ENCODE results near the gene APBA2.
A peak's percentile ranks its signal among the peaks of the same experiment; 100 is the strongest.
"Not testable (repeated sequence)": the region's sequence is repeated elsewhere in the genome, so short reads cannot be mapped to it uniquely, and the experiment has no call there.

The APBA2 gene

DNA sequence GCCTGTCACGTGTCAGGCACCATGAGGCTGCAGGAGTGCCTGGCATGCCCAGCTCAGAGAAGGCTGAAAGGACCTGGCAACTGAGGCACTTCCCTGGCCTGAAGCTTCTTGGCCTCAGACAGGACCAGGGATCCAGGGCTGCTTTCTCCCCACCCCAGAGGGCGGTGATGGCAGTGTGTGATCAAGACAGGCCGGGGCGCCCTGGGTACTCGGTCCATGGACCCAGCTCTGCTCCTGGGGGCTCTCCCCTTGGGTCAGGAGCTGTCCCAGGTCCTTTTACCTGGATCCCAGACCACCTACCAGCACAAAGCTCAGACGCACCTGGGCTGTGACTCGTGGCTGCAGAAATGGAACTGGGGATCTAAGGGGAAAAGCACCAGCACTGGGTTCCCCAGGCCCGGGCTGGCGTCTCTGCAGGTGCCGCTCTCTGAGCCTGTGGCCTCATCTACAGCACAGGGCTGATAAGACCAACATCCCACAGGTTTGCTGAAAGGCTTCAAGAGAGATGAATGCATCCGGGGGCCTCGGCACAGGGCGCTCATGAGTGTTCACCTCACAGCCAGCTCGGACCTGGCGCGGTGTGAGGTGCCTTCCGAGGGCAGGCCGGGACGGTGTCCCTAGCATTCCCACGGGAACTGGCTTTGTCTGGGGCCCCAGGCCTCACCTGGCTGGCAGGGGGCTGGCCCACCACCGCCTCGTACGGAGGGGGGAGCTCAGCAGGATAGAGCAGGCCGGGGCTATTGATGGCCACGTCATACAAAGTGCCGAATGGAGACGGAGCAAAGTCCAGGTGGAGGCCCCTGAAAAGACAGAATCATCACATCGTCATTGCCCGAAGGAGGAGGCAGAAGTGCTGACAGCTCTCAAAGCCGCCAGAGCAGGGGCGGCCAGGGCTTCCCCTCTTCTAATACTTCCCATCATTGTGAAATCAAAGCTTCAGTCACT is 250.2 kb downstream of the APBA2 start:
- DNase-seq (ENCODE audit: low read depth) = no peak

DNA sequence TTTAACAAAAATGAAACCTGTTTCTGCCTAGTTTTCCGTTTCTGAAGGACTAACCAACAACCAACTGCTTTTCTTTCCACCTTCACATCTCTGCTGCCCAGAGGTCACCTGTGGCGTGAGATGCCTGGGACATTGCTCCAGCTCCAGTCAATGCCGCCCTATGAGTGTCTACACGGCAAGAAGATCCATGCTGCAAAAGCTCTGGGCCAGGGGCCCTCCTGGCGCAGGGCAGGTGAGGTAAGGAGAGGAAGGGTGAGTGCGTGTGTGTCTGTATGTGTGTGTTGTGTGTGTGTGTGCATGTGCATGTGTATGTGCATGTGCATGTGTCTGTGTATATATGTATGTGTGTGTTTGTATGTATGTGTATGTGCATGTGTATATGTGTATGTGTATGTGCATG is 252.5 kb downstream of the APBA2 start:
- DNase-seq (ENCODE audit: low read depth) = no peak

DNA sequence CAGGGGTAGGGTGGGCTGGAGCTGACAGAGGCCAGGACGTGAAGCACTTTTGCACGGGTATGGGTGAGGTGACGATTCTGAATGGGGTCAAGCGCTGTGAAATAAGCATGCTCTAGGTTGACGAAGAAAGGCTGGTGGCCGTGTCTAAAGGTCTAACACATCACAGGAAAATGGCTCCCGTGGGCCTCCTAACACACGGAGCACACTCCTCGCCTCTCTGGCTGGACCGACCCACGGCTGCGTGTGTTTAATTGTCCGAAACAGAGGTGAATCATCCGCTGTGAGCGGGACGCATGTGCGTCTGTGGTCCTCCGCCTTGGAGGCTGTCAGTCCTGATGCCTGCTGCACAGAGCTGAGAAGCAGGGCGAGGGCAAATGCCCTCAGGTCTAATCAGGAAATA is 253.3 kb downstream of the APBA2 start:
- DNase-seq (ENCODE audit: low read depth) = no peak

DNA sequence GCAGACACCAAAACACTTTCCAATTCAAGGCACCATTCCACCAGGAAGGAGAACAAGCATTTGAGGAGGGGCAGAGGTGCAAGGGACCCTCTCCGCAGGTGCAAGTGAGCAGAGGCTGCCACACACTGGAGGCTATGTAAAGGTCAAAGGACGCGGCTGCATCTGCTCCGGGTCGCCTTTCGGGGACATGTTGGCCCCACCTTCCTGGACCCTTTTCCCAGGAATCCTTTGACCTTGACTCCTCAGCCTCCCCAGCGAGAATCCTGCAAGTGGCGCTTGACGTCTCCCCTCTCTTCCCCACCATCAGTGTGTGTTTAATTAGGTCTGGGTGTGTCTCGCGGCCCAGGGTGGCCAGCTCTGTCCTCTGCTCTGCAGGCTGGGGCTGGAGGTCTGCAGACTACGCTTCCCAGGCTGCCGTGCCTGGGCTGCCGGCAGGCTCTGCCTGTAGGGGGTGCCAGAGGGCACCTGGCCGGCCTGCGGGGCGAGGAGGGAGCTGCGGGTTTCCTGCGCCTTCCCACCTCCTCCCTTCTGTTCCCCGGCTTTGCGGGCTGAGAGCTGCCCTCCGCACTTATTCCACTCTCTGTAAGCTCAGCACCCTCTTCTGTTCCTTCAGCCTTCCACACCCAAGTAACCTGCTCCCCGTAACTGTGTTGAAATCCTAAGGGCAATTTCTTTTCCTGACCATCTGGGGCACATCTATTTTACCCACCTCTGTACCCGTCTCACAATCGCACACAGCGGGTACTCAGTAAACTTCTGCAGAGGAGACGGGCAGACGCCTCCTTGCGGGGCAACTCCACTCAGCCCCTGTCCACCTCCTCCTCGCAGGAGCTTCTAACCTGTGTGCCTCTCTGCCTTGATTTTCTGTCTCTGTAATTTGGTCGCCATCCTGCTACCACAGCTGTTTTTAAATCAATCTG is 254.0 kb downstream of the APBA2 start:
- peak; percentile 24 for DNase-seq (ENCODE audit: low read depth)

DNA sequence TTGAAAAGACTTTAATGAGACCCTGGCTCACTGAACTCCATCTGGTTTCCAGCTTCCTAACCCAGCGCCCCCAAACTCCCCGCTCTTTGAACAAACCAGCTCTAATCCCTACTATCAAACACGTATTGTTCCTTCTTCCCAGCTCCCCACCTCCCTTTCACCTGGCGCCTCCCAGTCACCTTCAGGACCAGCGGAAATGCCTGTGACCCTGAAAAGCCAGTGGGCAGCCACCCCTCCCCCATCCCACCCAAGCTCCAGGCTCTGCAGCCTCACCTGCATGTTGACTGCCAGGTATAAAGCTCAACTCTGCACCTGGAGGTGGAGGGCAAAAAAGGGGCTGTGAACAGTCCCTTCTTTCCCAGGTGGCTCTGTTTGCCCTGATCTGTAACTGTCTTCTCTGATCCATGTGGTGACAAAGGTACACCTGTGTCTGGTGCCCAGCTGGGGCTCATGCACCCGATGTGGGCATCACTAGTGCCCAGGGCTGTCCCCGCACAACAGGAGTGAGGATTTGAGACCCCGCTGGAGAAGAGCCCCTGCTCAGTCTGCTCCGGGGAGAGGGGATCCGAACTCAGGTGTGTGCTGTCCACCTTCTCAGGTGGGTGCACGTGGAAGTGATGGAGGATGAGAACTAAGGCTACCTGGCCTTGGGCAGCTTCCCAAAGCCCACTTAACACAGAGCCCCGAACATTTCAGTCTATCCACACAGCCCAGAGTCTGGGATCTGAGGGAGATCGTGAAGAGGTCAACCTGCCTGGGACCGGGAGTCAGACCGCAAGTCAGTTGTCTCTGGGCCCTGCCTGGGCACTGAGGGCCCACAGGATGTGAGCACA is 254.9 kb downstream of the APBA2 start:
- no peak for DNase-seq (ENCODE audit: low read depth)

DNA sequence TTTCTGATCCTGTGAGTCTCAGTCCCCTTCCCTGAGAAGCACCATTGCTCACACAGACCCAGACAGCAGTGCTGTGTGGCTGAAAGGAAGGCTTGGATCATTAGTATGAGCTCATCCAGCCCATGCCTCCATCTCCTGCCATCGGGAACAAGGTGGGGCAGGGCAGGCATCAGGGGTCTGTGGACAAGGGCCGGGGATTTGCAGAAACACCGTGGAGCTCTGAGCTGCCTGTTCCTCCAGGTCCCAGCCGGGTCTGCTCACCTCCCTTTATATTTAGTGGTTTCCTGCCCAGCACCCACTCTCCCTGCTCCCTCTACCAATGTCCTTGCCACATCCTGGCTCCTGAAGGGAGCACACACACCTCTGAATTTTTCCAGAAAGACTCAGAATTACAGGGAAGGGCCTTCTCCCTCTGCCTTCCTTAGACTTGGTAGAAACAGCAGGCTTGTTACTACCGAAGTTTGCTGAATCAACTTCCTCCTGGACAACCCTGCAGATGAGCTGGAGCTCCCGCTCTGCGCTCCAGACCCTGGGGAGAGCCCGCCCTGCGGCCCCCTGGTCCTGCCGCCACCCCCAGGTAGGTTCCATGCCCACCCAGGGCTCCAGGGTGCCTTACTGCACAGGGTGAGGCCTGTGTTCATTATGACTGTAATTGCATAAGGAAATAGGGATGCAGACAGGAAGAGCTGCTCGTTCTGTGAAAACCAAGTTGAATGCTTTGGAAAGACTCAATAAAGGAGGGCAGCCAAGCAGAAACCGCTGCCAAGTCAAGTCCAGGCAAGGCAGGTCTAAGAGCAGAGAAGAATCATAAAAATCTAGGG is 255.7 kb downstream of the APBA2 start:
- no peak for DNase-seq (ENCODE audit: low read depth)

DNA sequence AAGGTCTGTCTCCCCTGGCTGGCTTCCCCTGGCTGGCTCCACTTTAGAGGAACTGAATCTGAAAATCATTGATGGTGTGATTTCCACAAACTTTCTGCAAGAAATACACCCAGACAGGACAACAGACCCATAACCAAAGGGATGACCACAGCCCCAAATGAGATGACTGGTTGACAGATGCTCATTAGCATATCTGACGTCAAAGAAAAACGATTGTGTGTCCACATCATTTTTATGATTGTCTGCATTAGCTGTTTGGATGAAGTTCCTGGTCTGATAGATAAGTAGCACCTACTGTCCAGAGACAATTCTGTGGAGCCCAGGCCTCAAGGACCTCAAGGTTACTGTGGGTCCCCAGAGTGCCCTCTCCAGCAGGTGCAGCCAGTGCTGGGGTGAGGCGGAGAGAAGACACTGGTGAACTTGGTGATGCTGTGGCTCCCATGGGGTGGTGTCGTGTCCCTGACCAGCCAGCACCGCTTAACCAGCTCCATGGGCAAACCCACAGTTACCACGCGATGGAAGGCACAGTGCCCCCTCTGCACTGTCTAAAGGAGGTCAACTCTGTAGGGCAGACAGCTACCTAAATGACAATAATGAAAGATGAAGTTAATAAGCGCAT is 256.5 kb downstream of the APBA2 start:
- DNase-seq (ENCODE audit: low read depth) = no peak

DNA sequence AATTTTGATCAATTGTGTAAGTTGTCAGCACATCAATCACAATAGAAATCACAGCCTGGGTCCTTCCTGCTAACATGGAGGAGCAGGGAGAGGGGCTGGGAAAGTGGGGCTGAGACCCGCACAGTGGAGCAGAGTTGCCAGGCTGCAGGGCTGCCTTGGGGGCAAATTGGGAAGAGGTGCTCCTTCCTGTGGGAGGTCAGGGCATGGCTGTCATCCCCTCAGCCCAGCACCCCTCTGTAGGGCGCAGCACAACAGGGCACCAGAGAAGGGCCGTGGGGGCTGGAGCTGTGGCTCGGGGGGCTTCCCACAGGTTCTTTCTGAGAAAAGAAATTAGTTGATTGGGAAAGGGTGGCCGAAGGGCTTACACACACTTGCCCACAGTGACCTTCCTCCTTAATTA is 257.5 kb downstream of the APBA2 start:
- no peak for DNase-seq (ENCODE audit: low read depth)

DNA sequence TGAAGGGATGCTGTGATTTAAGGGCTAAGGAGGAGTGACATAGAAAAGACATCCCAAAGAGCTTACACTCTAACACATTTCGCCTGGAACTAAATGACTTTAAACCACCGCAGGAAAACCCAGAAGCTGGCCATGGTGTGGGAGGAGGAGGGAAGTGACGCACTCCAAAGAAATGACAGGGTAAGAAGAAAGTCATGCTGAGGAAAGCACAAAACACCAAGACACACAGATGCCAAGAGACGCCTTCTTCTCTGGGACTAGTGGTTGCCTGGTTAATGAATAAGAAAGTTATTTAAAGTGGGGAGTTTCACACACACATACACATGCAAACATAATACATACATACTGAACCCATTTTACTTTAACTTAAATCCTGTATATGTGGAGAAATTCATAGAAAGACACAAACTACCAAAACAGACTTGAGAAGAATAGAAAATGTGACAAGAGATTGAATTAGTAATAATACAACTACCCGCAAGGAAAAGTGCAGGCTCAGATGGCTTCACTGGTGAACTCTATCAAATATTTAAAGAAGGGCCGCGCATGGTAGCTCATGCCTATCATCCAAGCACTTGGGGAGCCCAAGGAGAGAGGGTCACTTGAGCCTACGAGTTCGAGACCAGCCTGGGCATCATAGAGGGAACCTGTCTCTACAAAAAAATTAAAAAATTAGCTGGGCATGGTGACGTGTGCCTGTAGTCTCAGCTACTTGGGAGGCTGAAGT is 258.3 kb downstream of the APBA2 start:
- no peak for DNase-seq (ENCODE audit: low read depth)

DNA sequence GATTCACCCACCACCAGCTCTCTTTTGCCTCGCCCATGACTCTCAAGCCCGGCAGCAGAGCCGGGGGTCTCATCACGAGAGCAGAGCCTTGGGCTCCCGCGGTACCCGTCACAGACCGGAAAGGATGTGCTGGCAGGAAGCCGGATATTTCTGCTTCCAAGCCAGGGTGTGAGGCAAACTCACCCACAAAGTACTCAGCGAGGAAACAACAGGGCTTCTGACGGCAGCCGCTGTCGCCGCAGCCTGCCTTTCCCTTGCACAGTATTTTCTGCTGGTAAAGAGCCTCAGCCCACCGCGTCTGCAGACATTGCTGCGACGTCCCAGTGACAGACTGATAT is 263.9 kb downstream of the APBA2 start:
- no peak for DNase-seq (ENCODE audit: low read depth)

DNA sequence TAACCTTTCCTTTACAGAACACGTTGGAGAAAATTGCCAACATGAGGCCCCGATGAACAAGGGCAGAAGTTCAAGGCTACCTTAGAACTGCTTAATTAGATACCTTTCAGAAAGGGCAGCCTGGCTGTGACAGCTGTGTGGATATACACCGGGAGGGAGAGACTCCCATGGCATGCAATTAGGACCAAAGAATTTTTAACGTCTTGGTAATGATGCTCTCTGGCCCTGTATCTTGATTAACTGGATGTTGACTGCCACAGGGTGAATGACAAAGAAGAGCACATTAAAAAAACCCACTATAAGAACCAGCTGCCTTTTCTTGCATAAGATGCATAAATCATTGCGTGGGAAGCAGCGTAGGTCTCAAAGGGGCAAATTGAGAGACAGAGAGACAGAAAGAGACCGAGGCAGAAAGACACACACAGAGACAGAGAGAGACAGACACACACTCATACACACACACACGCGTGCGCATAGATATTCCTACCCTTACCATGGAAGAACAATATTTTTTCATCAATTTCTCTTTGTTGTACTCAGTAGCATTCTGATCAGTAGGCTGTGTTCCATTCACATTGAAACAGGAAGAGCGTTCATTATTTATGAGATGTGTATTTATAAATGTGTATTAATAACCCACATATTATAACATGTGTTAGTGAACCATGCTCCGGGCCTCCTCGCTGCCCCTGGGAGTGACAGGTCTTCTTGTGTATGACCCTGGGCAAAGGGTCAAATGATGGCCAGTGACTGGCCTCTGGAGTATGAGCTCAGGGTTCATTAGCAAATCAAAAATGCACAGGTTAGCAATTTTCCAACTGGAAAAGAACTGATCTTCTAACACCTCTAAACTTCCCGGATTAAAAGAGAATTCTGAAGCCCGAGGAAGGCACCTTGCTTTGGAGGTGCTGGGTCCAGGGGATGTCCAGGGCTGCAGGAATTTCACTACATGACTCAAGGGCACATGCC is 265.0 kb downstream of the APBA2 start:
- no peak for DNase-seq (ENCODE audit: low read depth)

DNA sequence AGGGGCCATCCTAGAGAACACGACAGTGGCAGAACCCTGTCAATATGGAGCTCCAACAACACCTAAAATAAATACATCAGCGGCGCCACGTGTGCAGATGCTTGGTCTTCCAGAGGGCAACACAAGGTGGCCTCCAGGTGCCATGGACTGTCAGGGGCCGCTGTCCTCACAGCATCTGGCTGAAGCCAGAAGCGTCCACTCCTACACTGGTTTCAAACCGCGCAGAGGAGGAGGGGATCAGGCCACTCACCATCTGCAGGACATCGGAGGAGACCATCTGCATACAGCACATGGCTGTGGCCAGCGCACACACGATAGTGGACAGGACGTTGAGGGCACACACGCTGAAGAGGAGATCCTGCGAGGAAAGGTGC is 265.7 kb downstream of the APBA2 start:
- DNase-seq (ENCODE audit: low read depth) = no peak

DNA sequence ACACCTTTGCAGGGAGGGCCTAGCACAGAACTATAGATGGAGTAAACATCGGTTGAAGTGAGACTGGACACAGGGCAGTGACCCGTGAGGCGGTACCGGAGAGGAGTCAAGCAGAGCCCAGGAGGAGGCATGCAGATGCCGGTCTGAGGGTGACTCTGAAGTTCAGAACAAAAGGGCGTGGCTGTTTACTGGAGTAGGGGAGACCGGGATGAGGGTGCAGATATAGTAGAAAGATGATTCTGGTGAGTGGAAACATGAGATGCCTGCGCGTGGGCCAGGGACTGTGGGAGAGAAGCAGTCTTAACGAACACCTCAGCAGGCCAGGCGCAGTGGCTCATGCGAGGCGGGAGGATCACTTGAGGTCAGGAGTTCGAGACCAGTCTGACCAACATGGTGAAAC is 270.7 kb downstream of the APBA2 start:
- no peak for DNase-seq (ENCODE audit: low read depth)

DNA sequence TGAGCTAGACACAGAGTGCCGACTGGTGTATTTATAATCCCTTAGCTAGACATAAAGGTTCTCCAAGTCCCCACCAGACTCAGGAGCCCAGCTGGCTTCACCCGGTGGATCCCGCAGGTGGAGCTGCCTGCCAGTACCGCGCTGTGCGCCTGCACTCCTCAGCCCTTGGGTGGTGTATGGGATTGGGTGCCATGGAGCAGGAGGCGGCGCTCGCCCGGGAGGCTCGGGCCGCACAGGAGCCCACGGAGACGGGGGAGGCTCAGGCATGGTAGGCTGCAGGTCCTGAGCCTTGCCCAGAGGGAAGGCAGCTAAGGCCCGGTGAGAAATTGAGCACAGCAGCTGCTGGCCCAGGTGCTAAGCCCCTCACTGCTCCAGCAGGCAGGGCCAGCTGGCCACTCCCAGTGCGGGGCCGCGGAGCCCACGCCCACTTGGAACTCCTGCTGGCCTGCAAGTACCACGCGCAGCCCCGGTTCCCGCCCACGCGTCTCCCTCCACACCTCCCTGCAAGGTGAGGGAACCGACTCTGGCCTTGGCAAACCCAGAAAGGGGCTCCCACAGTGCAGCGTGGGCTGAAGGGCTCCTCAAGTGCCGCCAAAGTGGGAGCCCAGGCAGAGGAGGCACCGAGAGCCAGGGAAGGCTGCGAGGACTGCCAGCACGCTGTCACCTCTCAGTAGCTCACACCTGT is 274.1 kb downstream of the APBA2 start:
- DNase-seq (ENCODE audit: low read depth) = no peak

DNA sequence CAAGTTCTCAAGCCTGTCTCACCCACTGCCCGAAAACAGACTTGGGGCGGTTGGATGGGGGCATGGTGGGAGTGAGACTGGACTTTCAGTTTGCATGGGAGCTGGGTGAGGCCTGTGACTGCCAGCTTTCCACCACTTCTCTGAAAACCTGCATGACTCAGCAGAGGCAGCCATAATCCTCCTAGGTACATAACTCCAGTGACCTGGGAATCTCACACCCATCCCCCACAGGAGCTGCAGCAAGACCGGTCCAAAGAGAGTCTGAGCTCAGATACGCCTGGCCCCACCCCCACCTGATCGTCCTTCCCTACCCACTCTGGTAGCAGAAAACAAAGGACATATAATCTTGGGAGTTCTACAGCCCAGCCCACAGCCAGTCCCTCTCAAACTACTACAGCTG is 276.6 kb downstream of the APBA2 start:
- DNase-seq (ENCODE audit: low read depth) = no peak

DNA sequence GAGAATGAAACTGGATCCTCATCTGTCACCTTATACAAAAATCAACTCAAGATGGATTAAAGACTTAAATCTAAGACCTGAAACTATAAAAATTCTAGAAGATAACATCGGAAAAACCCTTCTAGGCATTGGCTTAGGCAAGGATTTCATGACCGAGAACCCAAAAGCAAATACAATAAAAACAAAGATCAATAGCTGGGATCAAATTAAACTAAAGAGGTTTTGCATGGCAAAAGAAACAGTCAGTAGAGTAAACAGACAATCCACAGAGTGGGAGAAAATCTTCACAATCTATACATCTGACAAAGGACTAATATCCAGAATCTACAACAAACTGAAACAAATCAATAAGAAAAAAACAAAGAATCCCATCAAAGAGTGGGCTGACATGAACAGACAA is 281.3 kb downstream of the APBA2 start:
- not testable (repeated sequence) for DNase-seq (ENCODE audit: low read depth)
